Ishikawa (cell line): Measurements from ENCODE around the gene OSER1.

ENCODE experiments used
- CEBPB ChIP-seq: IDR thresholded peaks from 2 replicates; pipeline ENCODE4 v1.6.1; 2012
- CREB1 ChIP-seq: IDR thresholded peaks from 2 replicates; pipeline ENCODE4 v1.6.1; 2012; ENCODE audit warnings: low read depth
- EGR1 ChIP-seq: IDR thresholded peaks from 2 replicates; pipeline ENCODE4 v1.6.1; 2012
- EP300 ChIP-seq: IDR thresholded peaks from 2 replicates; pipeline ENCODE4 v1.6.1; 2012; ENCODE audit warnings: borderline replicate concordance
- NFIC ChIP-seq: IDR thresholded peaks from 2 replicates; pipeline ENCODE4 v1.6.1; 2012
- REST ChIP-seq: IDR thresholded peaks from 2 replicates; pipeline ENCODE4 v1.6.1; 2012; ENCODE audit warnings: low read depth, mild to moderate bottlenecking
- TAF1 ChIP-seq: IDR thresholded peaks from 2 replicates; pipeline ENCODE4 v1.6.1; 2012; ENCODE audit warnings: low read depth, mild to moderate bottlenecking
- TEAD4 ChIP-seq: IDR thresholded peaks from 2 replicates; pipeline ENCODE4 v1.6.1; 2012
- YY1 ChIP-seq: IDR thresholded peaks from 2 replicates; pipeline ENCODE4 v1.6.1; 2012; ENCODE audit warnings: low read depth

GRCh38 chr20:44221368-44221954 lies 10.9 kb upstream of the OSER1 start:
- TF ChIP-seq REST (no peak), YY1 (no peak), TAF1 (no peak), TEAD4 (no peak), EP300 (no peak), NFIC (no peak), EGR1 (no peak), CREB1 (no peak), CEBPB (no peak)
